HepG2 (cell line): ENCODE measurements around the gene UFL1. TPM values are rescaled to one million over a fixed set of nuclear protein-coding genes. Genes with fewer than 3 reads are reported as not detected.

ENCODE experiments used
- ATAC-seq: fragments of 200-7000 bp; cut with Tn5 transposase; 3 replicates; pipeline ENCODE4 v1.9.1; 2020; ENCODE audit warnings: mild to moderate bottlenecking, moderate library complexity
- BruUV-seq: library from RNA; stranded (reverse); fragments of 400-500 nt; replicated peaks from 2 replicates; lab custom pipeline; 2021; lab: Mats Ljungman, UMichigan
- CTCF ChIA-PET: fragments of 300-600 bp; formaldehyde crosslinking; extraction: SDS; loops from one replicate; lab custom pipeline; 2021; ENCODE audit warnings: low total read pairs, inconsistent platforms, low intra/inter-chr PET ratio; lab: Yijun Ruan, JAX
- POLR2A ChIA-PET: fragments of 350-600 bp; sonication (Branson Sonifier 250); formaldehyde crosslinking; loops from one replicate; lab custom pipeline; 2020; ENCODE audit warnings: antibody characterized with exemption, inconsistent platforms; lab: Yijun Ruan, JAX
- DNase-seq: peaks from one replicate; pipeline ENCODE4 v3.0.0-alpha.2; 2015; ENCODE audit warnings: low spot score
- FAIRE-seq: peaks from 3 replicates; lab custom pipeline; 2011; peaks lifted over from hg19 to GRCh38; lab: Jason Lieb, UNC
- H2AFZ ChIP-seq: one replicate; pipeline ENCODE4 v1.6.1; 2011; ENCODE audit warnings: low read length, inconsistent platforms
- H3K27ac ChIP-seq: fragments of 300-600 bp; 3 replicates; pipeline ENCODE4 v1.8.0; 2011; ENCODE audit warnings: mixed run types, mild to moderate bottlenecking, mixed read lengths, low read length, inconsistent platforms; ENCODE audit not compliant: insufficient read depth; ENCODE audit errors: extremely low read length
- H3K27me3 ChIP-seq, 2 experiments: fragments of 200-600 bp in 1 of 2; 2 replicates in 1 of 2; 3 replicates in 1 of 2; pipeline versions ENCODE4 v1.6.0 to v1.8.0; 2011; ENCODE audit warnings: low read length in 2 of 2, mild to moderate bottlenecking in 2 of 2, moderate library complexity in 2 of 2, inconsistent platforms in 1 of 2; ENCODE audit not compliant: insufficient read depth in 2 of 2, control insufficient read depth in 1 of 2
- H3K36me3 ChIP-seq, 2 experiments: fragments of 200-600 bp in 1 of 2; replicated peaks in 1 of 2; 2 replicates in 1 of 2; 3 replicates in 1 of 2; pipeline versions ENCODE4 v1.5.1 to v1.8.0; 2011; ENCODE audit warnings: low read length in 2 of 2, inconsistent platforms in 1 of 2; ENCODE audit not compliant: insufficient read depth in 2 of 2, control insufficient read depth in 1 of 2
- H3K4me1 ChIP-seq: 2 replicates; pipeline ENCODE4 v1.5.1; 2012; ENCODE audit warnings: low read length, inconsistent platforms; ENCODE audit not compliant: insufficient read depth
- H3K4me2 ChIP-seq: 2 replicates; pipeline ENCODE4 v1.6.0; 2011; ENCODE audit warnings: low read depth, low read length, inconsistent platforms
- H3K4me3 ChIP-seq, 3 experiments: fragments of 200-600 bp in 1 of 3; sonication (generic), shearing (Covaris generic) in 1 of 3; replicated peaks in 1 of 3; 2 replicates each; pipeline ENCODE4 v1.5.1; 2011 to 2016; ENCODE audit warnings: low read length in 3 of 3, inconsistent platforms in 2 of 3, low read depth in 2 of 3, mild to moderate bottlenecking in 2 of 3, control low read depth in 1 of 3, mixed read lengths in 1 of 3; ENCODE audit not compliant: insufficient read depth in 1 of 3
- H3K79me2 ChIP-seq: one replicate; pipeline ENCODE4 v1.6.1; 2011; ENCODE audit warnings: low read length, inconsistent platforms; ENCODE audit not compliant: insufficient read depth
- H3K9ac ChIP-seq: 2 replicates; pipeline ENCODE4 v1.6.0; 2011; ENCODE audit warnings: mild to moderate bottlenecking, low read depth, low read length, inconsistent platforms; ENCODE audit not compliant: insufficient read depth
- H3K9me3 ChIP-seq: 2 replicates; pipeline ENCODE4 v1.5.1; 2012; ENCODE audit warnings: mild to moderate bottlenecking, low read length
- H4K20me1 ChIP-seq: 2 replicates; pipeline ENCODE4 v1.6.0; 2011; ENCODE audit warnings: inconsistent platforms, mild to moderate bottlenecking, low read length, moderate library complexity; ENCODE audit not compliant: insufficient read depth
- ATAD3A ChIP-seq: sonication (generic); formaldehyde crosslinking; IDR thresholded peaks from 2 replicates; pipeline ENCODE4 v1.4.0; 2020; ENCODE audit warnings: missing genetic modification reagents
- MED13 ChIP-seq: sonication (generic); formaldehyde crosslinking; IDR thresholded peaks from 2 replicates; pipeline ENCODE4 v1.5.0; 2020; ENCODE audit warnings: missing genetic modification reagents
- SMAD3 ChIP-seq: sonication (generic); formaldehyde crosslinking; IDR thresholded peaks from 2 replicates; pipeline ENCODE4 v1.4.0; 2020; ENCODE audit warnings: missing genetic modification reagents
- SP2 ChIP-seq: sonication (generic); formaldehyde crosslinking; IDR thresholded peaks from 2 replicates; pipeline ENCODE4 v1.5.1; 2020; ENCODE audit warnings: mild to moderate bottlenecking, missing genetic modification reagents
- SUZ12 ChIP-seq: fragments of 150-350 bp; IDR thresholded peaks from 2 replicates; pipeline ENCODE4 v1.6.1; 2014; ENCODE audit warnings: low read depth, low read length
- TP53 ChIP-seq: sonication (generic); formaldehyde crosslinking; conservative IDR thresholded peaks from 2 replicates; pipeline ENCODE4 v1.4.0; 2020; ENCODE audit warnings: missing genetic modification reagents
- ZBTB39 ChIP-seq: sonication (generic); formaldehyde crosslinking; IDR thresholded peaks from 2 replicates; pipeline ENCODE4 v1.5.0; 2020; ENCODE audit warnings: missing genetic modification reagents
- ZNF672 ChIP-seq: sonication (generic); formaldehyde crosslinking; IDR thresholded peaks from 2 replicates; pipeline ENCODE4 v1.8.1; 2022; ENCODE audit warnings: missing genetic modification reagents
- WGBS: methylation state at CpG from one replicate; pipeline ENCODE4 v1.1.6; 2017; ENCODE audit warnings: low lambda C conversion rate; 5-methylcytosine and 5-hydroxymethylcytosine counted together
- in situ Hi-C: cut with HindIII; loops from 2 replicates; pipeline ENCODE4 v1.10.0; 2017; ENCODE audit warnings: low pct_unique_long_range_greater_than_20kb; ENCODE audit not compliant: extremely low pct_ligation_motif_present
- intact Hi-C: fragments of 100-400 bp; cut with micrococcal nuclease; formaldehyde crosslinking; loops from one replicate; pipeline ENCODE4 v1.10.0; 2022; ENCODE audit not compliant: unreplicated experiment
- polyA plus RNA-seq, 8 experiments: library from polyadenylated mRNA; depleted of rRNA in 3 of 8; stranded (reverse) in 7 of 8; unstranded in 1 of 8; fragments of >200 nt; fragmentation: Illumina TruSeq in 4 of 8; extraction: Trizol in 4 of 8; gene quantifications; 2 replicates each; pipeline versions ENCODE4 v1.2.1 to v1.2.3, GENCODE V29; 2011 to 2016; ENCODE audit warnings: low read depth in 4 of 8, missing spikeins in 1 of 8, mixed read lengths in 1 of 8; ENCODE audit not compliant: insufficient read depth in 1 of 8
- total RNA-seq, 5 experiments: library from RNA; depleted of rRNA; stranded (reverse); fragments of >200 nt; fragmentation: Illumina TruSeq; extraction: Trizol; gene quantifications; 2 replicates each; pipeline ENCODE4 v1.2.3, GENCODE V29; 2016; ENCODE audit warnings: low read depth in 1 of 5
- TF ChIP-seq, protein P1 (sequence below): sonication (generic); formaldehyde crosslinking; IDR thresholded peaks from 2 replicates; pipeline ENCODE4 v1.8.1; 2022; ENCODE audit warnings: low read depth, mild to moderate bottlenecking, missing genetic modification reagents
- TF ChIP-seq, protein P2 (sequence below): sonication (generic); formaldehyde crosslinking; IDR thresholded peaks from 2 replicates; pipeline ENCODE4 v1.5.1; 2020; ENCODE audit warnings: missing genetic modification reagents, mild to moderate bottlenecking, borderline replicate concordance

The UFL1 gene
- total and polyA plus RNA-seq, 2 of the 13 experiments (the other 11 are each of a cell fraction or from before 2014, with no cell fraction given), result 8.8 to 24.7 TPM

DNA sequence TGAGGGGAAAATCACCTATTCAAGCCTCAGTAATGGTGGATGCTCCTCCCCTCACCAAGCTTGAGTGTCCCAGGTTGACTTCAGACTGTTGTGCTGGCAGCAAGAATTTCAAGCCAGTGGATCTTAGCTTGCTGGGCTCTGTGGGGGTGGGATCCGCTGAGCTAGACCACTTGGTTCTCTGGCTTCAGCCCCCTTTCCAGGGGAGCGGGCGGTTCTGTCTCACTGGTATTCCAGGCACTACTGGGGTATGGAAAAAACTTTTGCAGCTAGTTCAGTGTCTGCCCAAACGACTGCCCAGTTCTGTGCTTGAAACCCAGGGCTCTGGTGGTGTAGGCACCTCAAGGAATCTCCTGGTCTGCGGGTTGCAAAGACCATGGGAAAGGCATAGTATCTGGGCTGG lies 42.9 kb upstream of the UFL1 start:
- BruUV-seq, result no TSS peak
- Histone ChIP-seq H3K4me3 (no peak overlapping the region), H3K9ac (no peak overlapping the region), H3K36me3 (no peaks in the 10 kb centered on the region), H3K27me3 (no peaks in the 10 kb centered on the region), H3K4me2 (no peak overlapping the region), H3K27ac (no peak overlapping the region), H2AFZ (no peak overlapping the region), H3K9me3 (no peaks in the 10 kb centered on the region), H3K79me2 (no peaks in the 10 kb centered on the region), H4K20me1 (no peaks in the 10 kb centered on the region), H3K4me1 (no peaks in the 10 kb centered on the region)
- in situ Hi-C loops, result no loop called here
- ATAC-seq (no peak), DNase-seq (no peak), FAIRE-seq (no peak)
- ChIA-PET POLR2A (no interaction called here), CTCF (no interaction called here)
- TF ChIP-seq SUZ12 (no peak), ZNF672 (CRISPR knock-in tag) (no peak)
- TF ChIP-seq, protein P1, sequence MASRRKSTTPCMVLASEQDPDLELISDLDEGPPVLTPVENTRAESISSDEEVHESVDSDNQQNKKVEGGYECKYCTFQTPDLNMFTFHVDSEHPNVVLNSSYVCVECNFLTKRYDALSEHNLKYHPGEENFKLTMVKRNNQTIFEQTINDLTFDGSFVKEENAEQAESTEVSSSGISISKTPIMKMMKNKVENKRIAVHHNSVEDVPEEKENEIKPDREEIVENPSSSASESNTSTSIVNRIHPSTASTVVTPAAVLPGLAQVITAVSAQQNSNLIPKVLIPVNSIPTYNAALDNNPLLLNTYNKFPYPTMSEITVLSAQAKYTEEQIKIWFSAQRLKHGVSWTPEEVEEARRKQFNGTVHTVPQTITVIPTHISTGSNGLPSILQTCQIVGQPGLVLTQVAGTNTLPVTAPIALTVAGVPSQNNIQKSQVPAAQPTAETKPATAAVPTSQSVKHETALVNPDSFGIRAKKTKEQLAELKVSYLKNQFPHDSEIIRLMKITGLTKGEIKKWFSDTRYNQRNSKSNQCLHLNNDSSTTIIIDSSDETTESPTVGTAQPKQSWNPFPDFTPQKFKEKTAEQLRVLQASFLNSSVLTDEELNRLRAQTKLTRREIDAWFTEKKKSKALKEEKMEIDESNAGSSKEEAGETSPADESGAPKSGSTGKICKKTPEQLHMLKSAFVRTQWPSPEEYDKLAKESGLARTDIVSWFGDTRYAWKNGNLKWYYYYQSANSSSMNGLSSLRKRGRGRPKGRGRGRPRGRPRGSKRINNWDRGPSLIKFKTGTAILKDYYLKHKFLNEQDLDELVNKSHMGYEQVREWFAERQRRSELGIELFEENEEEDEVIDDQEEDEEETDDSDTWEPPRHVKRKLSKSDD (CRISPR knock-in tag), result no peak
- intact Hi-C loops, result no loop called here
- no CpG with 5 or more reads among the region's 5 CpGs for WGBS

DNA sequence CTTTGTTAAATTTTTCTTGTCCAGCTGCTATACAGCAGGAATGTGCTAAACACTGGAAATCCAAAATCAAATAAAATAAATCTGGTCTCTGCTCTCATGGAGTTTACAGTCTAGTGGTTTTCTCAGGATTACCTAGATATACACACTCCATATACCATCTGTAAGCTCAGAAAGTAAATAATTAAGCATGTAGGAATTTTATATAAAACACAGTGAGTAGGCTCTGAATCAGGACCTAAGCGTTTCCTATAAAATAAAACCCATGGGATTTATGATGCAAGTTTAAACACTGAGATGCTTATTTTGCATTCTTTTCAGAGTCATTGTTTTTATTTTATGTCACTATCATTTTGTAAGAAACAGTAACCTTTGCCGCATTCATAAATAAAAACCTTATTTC lies 29.7 kb upstream of the UFL1 start:
- CTCF ChIA-PET, result no interaction called here
- peaks cover 15% of the 10 kb centered on the region; the same call in 1 of the 2 replicates for H3K9me3 ChIP-seq
- FAIRE-seq (no peak), DNase-seq (no peak), ATAC-seq (no peak)
- no TSS peak for BruUV-seq
- no peak overlapping the region for H3K4me3 ChIP-seq
- no peaks in the 10 kb centered on the region for H3K4me1 ChIP-seq
- 92% methylated on average over 2 of the region's 2 CpGs for WGBS
- no peak overlapping the region for H3K27ac ChIP-seq
- intact Hi-C loops, result no loop called here
- H3K27me3 ChIP-seq, result no peaks in the 10 kb centered on the region
- TF ChIP-seq SMAD3 (CRISPR knock-in tag) (no peak), ATAD3A (CRISPR knock-in tag) (no peak), TP53 (no peak), MED13 (no peak), ZBTB39 (no peak), SP2 (CRISPR knock-in tag) (no peak)
- TF ChIP-seq, protein P2, sequence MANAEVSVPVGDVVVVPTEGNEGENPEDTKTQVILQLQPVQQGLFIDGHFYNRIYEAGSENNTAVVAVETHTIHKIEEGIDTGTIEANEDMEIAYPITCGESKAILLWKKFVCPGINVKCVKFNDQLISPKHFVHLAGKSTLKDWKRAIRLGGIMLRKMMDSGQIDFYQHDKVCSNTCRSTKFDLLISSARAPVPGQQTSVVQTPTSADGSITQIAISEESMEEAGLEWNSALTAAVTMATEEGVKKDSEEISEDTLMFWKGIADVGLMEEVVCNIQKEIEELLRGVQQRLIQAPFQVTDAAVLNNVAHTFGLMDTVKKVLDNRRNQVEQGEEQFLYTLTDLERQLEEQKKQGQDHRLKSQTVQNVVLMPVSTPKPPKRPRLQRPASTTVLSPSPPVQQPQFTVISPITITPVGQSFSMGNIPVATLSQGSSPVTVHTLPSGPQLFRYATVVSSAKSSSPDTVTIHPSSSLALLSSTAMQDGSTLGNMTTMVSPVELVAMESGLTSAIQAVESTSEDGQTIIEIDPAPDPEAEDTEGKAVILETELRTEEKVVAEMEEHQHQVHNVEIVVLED (CRISPR knock-in tag), result no peak
- POLR2A ChIA-PET, result no interaction called here
- no peaks in the 10 kb centered on the region for H3K79me2 ChIP-seq
- H3K9ac ChIP-seq, result no peak overlapping the region
- H4K20me1 ChIP-seq, result no peaks in the 10 kb centered on the region
- in situ Hi-C loops, result no loop called here
- no peak overlapping the region for H2AFZ ChIP-seq
- H3K4me2 ChIP-seq, result no peak overlapping the region
- H3K36me3 ChIP-seq, result no peaks in the 10 kb centered on the region
